HFF-Myc (cell line): ENCODE data around the gene DRAP1.

Experiments
- DNase-seq: peaks from one replicate; pipeline ENCODE4 v3.0.0-alpha.2; 2011; ENCODE audit warnings: low read depth; ENCODE audit errors: extremely low read depth
- H3K4me3 ChIP-seq: replicated peaks from 2 replicates; pipeline ENCODE4 v1.5.1; 2011; ENCODE audit warnings: low read depth, mild to moderate bottlenecking, control low read depth, low read length
- CTCF ChIP-seq: IDR thresholded peaks from 2 replicates; pipeline ENCODE4 v1.5.1; 2012; ENCODE audit warnings: mild to moderate bottlenecking, low read depth, low read length, control low read depth; ENCODE audit errors: missing control alignments

Gene DRAP1

GRCh38 chr11:65872586-65873317 lies 46.5 kb upstream of the DRAP1 start, which contains the start of gene EFEMP2:
Gene EFEMP2 (minus strand): TSS chr11:65872800. CDS start chr11:65872354, 446 bp downstream.
- no peak for TF ChIP-seq CTCF
- DNase-seq: no peak
- H3K4me3 ChIP-seq: peak within 1 kb of the TSS; percentile 62

GRCh38 chr11:65873318-65874156 lies 45.7 kb upstream of the DRAP1 start:
- peak overlapping the region; percentile 62 for H3K4me3 ChIP-seq
- peak; percentile 68 for DNase-seq
- no peak for TF ChIP-seq CTCF

- TF ChIP-seq CTCF: no peak
- no peak for DNase-seq
- H3K4me3 ChIP-seq: no peak within 1 kb of the TSS
These were observed 39.6 kb upstream of the DRAP1 start, which contains the start of gene CTSW for GRCh38 chr11:65879617-65880016. Gene CTSW (plus strand): TSS chr11:65879837. CDS start chr11:65879855, 18 bp downstream.

GRCh38 chr11:65880027-65880426 lies 39.2 kb upstream of the DRAP1 start:
- H3K4me3 ChIP-seq: no peak overlapping the region
- TF ChIP-seq CTCF: no peak
- no peak for DNase-seq

- no peak for DNase-seq
- H3K4me3 ChIP-seq: no peak overlapping the region
- no peak for TF ChIP-seq CTCF
These were observed 38.3 kb upstream of the DRAP1 start for GRCh38 chr11:65880844-65881421.

- no peak for TF ChIP-seq CTCF
- no peak for DNase-seq
- no peak overlapping the region for H3K4me3 ChIP-seq
These were observed 36.8 kb upstream of the DRAP1 start for GRCh38 chr11:65882120-65883057.
